ENCODE results near the gene PAPOLB. TPM values are rescaled to one million over a fixed set of nuclear protein-coding genes. Genes with fewer than 3 reads are reported as not detected.

Gene PAPOLB
- total RNA-seq, result under 1 TPM; 0.14 to 0.36 (median 0.20) TPM
- total RNA-seq (2013), result 0.02 TPM

DNA sequence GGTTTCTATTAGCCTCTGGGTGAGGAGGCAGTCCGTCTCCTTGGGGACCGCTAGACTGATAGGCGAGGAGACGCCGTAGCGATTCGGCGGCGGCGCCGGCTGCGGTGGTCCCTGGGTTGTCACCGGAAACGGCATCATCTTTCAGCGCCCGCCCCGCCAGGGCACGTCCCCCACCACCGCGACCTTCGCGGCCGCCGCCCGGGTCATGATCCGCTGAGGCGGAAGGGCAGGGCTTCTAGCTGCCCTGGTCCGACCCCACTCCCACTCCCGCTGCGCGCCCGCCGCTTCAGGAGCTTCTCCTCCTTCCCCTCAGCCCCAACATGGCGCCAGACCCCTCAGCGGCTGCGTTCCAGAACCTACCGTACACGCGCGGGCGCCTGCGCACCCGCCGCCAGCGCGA lies at the start of gene PAPOLB:
Gene PAPOLB, minus strand, starts transcription at position 358 of the 400 bp plus-strand sequence. Its CDS starts 220 bp downstream, at position 138.
- Mint-ChIP-seq H3K27me3 (ENCODE audit: low read depth in 2 of 2) (peaks cover 45 to 60% of the 10 kb centered on the region in 2 donors), H3K36me3 (no peaks in the 10 kb centered on the region), H3K27ac (peak within 1 kb of the TSS; percentile 80 to 88), H3K4me3 (peak within 1 kb of the TSS; percentile 86), H3K9me3 (peaks cover 2 to 3% of the 10 kb centered on the region in 2 donors), H3K4me1 (peaks cover 7 to 11% of the 10 kb centered on the region in 2 donors)
- no peaks in the 10 kb centered on the region for H3K36me3 ChIP-seq (ENCODE audit: control insufficient read depth, insufficient read depth, low read length)
- H3K27me3 ChIP-seq (ENCODE audit: control insufficient read depth, insufficient read depth, low read length), result peaks cover 12% of the 10 kb centered on the region
- H3K9me3 ChIP-seq (ENCODE audit: control insufficient read depth, insufficient read depth, low read length), result no peaks in the 10 kb centered on the region
- peak; percentile 81 to 92 (median 90) for ATAC-seq
- TF ChIP-seq CTCF (IDR thresholded peaks at IDR 0.05), result no peak
- intact Hi-C loops (cut with micrococcal nuclease), result no loop called here
- H3K27ac ChIP-seq (ENCODE audit: low read length), result peak within 1 kb of the TSS; percentile 28
- WGBS (ENCODE audit: insufficient coverage), result 22% methylated on average over 46 of the region's 46 CpGs
- H3K4me3 ChIP-seq (ENCODE audit: low read length), result peak within 1 kb of the TSS; percentile 40
- DNase-seq, result peak; percentile 42 to 66
- H3K4me1 ChIP-seq (ENCODE audit: control insufficient read depth, insufficient read depth, low read length), result peaks cover 11% of the 10 kb centered on the region

DNA sequence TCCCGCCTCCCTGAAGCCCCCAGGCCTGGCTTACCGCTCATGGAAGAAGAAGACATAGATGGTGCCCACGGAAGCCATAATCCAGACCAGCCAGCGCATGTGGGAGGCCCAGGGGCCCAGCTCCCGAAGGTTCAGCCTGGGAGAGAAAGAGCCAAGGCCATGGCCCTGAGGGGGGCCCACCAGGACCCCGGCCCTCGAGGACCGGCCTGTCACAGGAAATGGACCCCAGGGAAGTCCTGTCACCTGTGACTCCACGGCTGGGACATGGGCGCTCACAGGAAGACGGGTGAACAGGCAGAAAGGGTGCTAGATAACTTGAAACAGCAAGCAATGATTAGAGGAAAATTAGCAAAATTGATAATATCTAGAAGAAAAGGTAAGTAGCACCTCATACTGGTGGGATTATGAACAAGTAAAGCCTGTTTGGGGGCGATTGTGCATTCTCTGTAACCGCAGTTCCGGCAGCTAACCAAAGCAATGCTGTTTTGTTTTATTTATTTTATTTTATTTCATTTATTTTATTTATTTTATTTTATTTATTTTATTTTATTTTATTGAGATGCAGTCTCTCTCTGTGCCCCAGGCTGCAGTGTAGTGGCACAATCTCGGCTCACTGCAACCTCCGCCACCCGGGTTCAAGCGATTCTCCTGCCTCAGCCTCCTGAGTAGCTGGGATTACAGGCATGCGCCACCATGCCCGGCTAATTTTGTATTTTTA lies 49.4 kb upstream of the PAPOLB start:
- H3K4me3 ChIP-seq (ENCODE audit: low read length), result no peak overlapping the region
- ATAC-seq (no peak), DNase-seq (no peak)
- no peaks in the 10 kb centered on the region for H3K9me3 Mint-ChIP-seq
- no peaks in the 10 kb centered on the region for H3K4me1 Mint-ChIP-seq
- no peaks in the 10 kb centered on the region for H3K4me1 ChIP-seq (ENCODE audit: control insufficient read depth, insufficient read depth, low read length)
- no peak overlapping the region for H3K27ac ChIP-seq (ENCODE audit: low read length)
- H3K9me3 ChIP-seq (ENCODE audit: control insufficient read depth, insufficient read depth, low read length), result no peaks in the 10 kb centered on the region
- WGBS (ENCODE audit: insufficient coverage), result 88% methylated on average over 18 of the region's 20 CpGs
- TF ChIP-seq CTCF (IDR thresholded peaks at IDR 0.05), result no peak
- peaks cover 0 to 3% of the 10 kb centered on the region in 2 donors for H3K27me3 Mint-ChIP-seq (ENCODE audit: low read depth in 2 of 2)
- H3K36me3 ChIP-seq (ENCODE audit: control insufficient read depth, insufficient read depth, low read length), result no peaks in the 10 kb centered on the region
- no peaks in the 10 kb centered on the region for H3K27me3 ChIP-seq (ENCODE audit: control insufficient read depth, insufficient read depth, low read length)
- intact Hi-C loops (cut with micrococcal nuclease), result no loop called here
- no peak overlapping the region for H3K4me3 Mint-ChIP-seq
- H3K36me3 Mint-ChIP-seq, result no peaks in the 10 kb centered on the region
- no peak overlapping the region for H3K27ac Mint-ChIP-seq

DNA sequence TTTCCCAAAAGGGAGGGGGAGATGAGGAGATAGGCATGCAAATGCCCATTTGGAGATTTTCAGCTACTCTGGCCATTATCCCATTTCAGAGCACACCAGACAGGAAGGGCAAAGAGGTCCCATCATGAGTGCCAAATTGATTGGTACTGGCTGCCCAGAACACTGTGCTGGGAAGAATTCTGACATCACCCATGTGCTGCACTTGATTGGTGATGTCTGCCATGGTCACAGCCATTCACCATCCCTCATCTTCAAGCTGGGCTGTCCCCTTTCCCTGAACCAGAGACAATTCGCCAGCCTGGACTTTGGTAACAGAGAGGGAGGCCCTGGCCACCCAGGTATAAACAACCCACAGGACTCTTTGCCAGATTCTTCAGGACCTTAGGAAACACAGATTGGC lies 44.9 kb upstream of the PAPOLB start:
- H3K4me1 ChIP-seq (ENCODE audit: control insufficient read depth, insufficient read depth, low read length), result no peaks in the 10 kb centered on the region
- H3K27ac ChIP-seq (ENCODE audit: low read length), result no peak overlapping the region
- no peak for DNase-seq
- no peaks in the 10 kb centered on the region for H3K9me3 ChIP-seq (ENCODE audit: control insufficient read depth, insufficient read depth, low read length)
- intact Hi-C loops (cut with micrococcal nuclease), result no loop called here
- no peak for ATAC-seq
- TF ChIP-seq CTCF (IDR thresholded peaks at IDR 0.05), result no peak
- 81% methylated on average over 1 of the region's 1 CpG for WGBS (ENCODE audit: insufficient coverage)
- H3K36me3 ChIP-seq (ENCODE audit: control insufficient read depth, insufficient read depth, low read length), result no peaks in the 10 kb centered on the region
- Mint-ChIP-seq H3K27me3 (ENCODE audit: low read depth in 2 of 2) (peaks cover 0 to 8% of the 10 kb centered on the region in 2 donors), H3K27ac (no peak overlapping the region), H3K36me3 (no peaks in the 10 kb centered on the region), H3K4me1 (no peaks in the 10 kb centered on the region), H3K9me3 (no peaks in the 10 kb centered on the region), H3K4me3 (no peak overlapping the region)
- no peaks in the 10 kb centered on the region for H3K27me3 ChIP-seq (ENCODE audit: control insufficient read depth, insufficient read depth, low read length)
- no peak overlapping the region for H3K4me3 ChIP-seq (ENCODE audit: low read length)

GRCh38 chr7:4905171-4905570 lies 43.3 kb upstream of the PAPOLB start:
- no peak for TF ChIP-seq CTCF (IDR thresholded peaks at IDR 0.05)
- Mint-ChIP-seq H3K27ac (no peak overlapping the region), H3K9me3 (no peaks in the 10 kb centered on the region), H3K27me3 (ENCODE audit: low read depth in 2 of 2) (peaks cover 0 to 5% of the 10 kb centered on the region in 2 donors), H3K36me3 (no peaks in the 10 kb centered on the region), H3K4me3 (no peak overlapping the region), H3K4me1 (no peaks in the 10 kb centered on the region)
- no peak overlapping the region for H3K27ac ChIP-seq (ENCODE audit: low read length)
- H3K4me3 ChIP-seq (ENCODE audit: low read length), result no peak overlapping the region
- ATAC-seq (no peak), DNase-seq (no peak)
- intact Hi-C loops (cut with micrococcal nuclease), result no loop called here
- WGBS (ENCODE audit: insufficient coverage), result 91% methylated on average over 1 of the region's 1 CpG
- no peaks in the 10 kb centered on the region for H3K27me3 ChIP-seq (ENCODE audit: control insufficient read depth, insufficient read depth, low read length)
- no peaks in the 10 kb centered on the region for H3K4me1 ChIP-seq (ENCODE audit: control insufficient read depth, insufficient read depth, low read length)
- H3K9me3 ChIP-seq (ENCODE audit: control insufficient read depth, insufficient read depth, low read length), result no peaks in the 10 kb centered on the region
- H3K36me3 ChIP-seq (ENCODE audit: control insufficient read depth, insufficient read depth, low read length), result no peaks in the 10 kb centered on the region
